Tibial nerve (tissue), 4 donors: ENCODE measurements around the gene PLXNB3. TPM values are rescaled to one million over a fixed set of nuclear protein-coding genes. Genes with fewer than 3 reads are reported as not detected.
A peak's percentile ranks its signal among the peaks of the same experiment; 100 is the strongest.
"Not testable (repeated sequence)": the region's sequence is repeated elsewhere in the genome, so short reads cannot be mapped to it uniquely, and the experiment has no call there.

Source experiments
- DNase-seq, 2 donors: peaks; one replicate each; pipeline ENCODE4 v3.0.0-alpha.2; 2019; ENCODE audit warnings: low spot score in 2 of 2
- H3K27ac ChIP-seq, 4 donors: fragments of 200-600 bp; sonication (generic) in 3 of 4; one replicate each; pipeline ENCODE4 v1.5.1; 2017 to 2019; ENCODE audit warnings: mild to moderate bottlenecking in 1 of 4
- H3K27me3 ChIP-seq, 2 donors: fragments of 200-600 bp; sonication (generic) in 1 of 2; one replicate each; pipeline versions ENCODE4 v1.5.1 to v1.6.0; 2017 to 2019
- H3K36me3 ChIP-seq, 3 donors: fragments of 200-600 bp; sonication (generic); one replicate each; pipeline ENCODE4 v1.5.1; 2018 to 2019
- H3K4me1 ChIP-seq, 4 donors: fragments of 200-600 bp; sonication (generic) in 3 of 4; one replicate each; pipeline ENCODE4 v1.5.1; 2017 to 2019
- H3K4me3 ChIP-seq, 4 donors: fragments of 200-600 bp; sonication (generic) in 3 of 4; one replicate each; pipeline ENCODE4 v1.5.1; 2017 to 2019; ENCODE audit warnings: mild to moderate bottlenecking in 1 of 4, moderate library complexity in 1 of 4
- H3K9me3 ChIP-seq, 4 donors: fragments of 200-600 bp; sonication (generic) in 3 of 4; one replicate each; pipeline ENCODE4 v1.5.1; 2017 to 2019
- EP300 ChIP-seq, 2 donors: sonication (generic); formaldehyde crosslinking; IDR thresholded peaks; one replicate each; pipeline ENCODE4 v1.6.1; 2017; ENCODE audit warnings: antibody characterized with exemption in 2 of 2, mild to moderate bottlenecking in 1 of 2
- POLR2A ChIP-seq, 2 donors: fragments of 450-650 bp; IDR thresholded peaks; one replicate each; pipeline ENCODE4 v1.6.1; 2017; ENCODE audit warnings: antibody characterized with exemption in 2 of 2, mild to moderate bottlenecking in 2 of 2, moderate library complexity in 2 of 2
- WGBS, 2 donors: methylation state at CpG; one replicate each; pipeline ENCODE4 v1.1.5; 2018; 5-methylcytosine and 5-hydroxymethylcytosine counted together
- total RNA-seq, 4 donors: library from RNA; depleted of rRNA; stranded (reverse); fragments of >200 nt; gene quantifications; one replicate each; pipeline ENCODE4 v1.1.0, GENCODE V29; 2016
- TF ChIP-seq, protein P1 (sequence below), 5 experiments: fragments of 200-600 bp in 3 of 5; fragments of 450-650 bp in 2 of 5; sonication (generic) in 3 of 5; IDR thresholded peaks; one replicate each; pipeline ENCODE4 v1.5.1; 2016 to 2019; ENCODE audit warnings: antibody characterized with exemption in 5 of 5, mild to moderate bottlenecking in 3 of 5, moderate library complexity in 2 of 5

PLXNB3 gene
- total RNA-seq, 4 donors from 2014 or later: 45.4 to 77.7 (median 50.3) TPM

DNA sequence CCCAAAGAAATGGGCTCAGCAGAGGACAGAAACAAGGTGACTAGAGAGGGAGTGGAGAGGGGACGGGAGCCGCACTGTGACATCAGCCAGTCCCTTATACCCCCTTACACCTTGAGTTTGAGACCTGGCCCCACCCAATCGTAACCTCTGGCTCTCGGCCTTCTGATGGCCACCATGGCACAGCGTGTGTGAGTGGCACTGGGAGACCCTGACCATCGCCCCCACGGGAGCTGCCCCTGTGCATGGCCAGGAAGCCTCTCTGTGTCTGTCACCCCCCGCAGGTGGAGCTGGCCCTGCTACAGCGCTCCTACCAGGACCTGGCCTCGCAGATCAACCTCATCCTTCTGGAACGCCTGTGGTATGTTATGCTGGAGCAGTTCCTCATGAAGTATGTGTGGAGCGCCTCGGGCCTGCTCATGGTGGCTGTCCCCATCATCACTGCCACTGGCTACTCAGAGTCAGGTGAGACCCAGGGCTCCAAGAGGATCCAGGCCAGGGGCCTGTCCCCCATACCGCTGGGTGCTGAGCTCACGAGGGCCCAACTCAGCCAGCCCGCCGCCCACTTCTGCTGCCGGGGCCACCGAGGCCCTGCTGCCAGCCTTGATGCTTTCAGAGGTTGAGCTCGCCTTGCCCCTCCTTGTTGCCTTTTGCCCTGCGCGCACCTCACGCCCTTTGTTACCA is 35.0 kb upstream of the PLXNB3 start:
- 91 to 94% methylated on average over 9 to 23 of the region's 23 CpGs for WGBS, 2 donors
- Histone ChIP-seq H3K4me1 (peaks cover 0 to 39% (median 35%) of the 10 kb centered on the region in 4 donors), H3K9me3 (no peaks in the 10 kb centered on the region), H3K27ac (no peak overlapping the region), H3K36me3 (peaks cover 0 to 7% (median 0%) of the 10 kb centered on the region in 3 donors), H3K27me3 (no peaks in the 10 kb centered on the region), H3K4me3 (no peak overlapping the region)
- no peak for DNase-seq
- TF ChIP-seq, protein P1, sequence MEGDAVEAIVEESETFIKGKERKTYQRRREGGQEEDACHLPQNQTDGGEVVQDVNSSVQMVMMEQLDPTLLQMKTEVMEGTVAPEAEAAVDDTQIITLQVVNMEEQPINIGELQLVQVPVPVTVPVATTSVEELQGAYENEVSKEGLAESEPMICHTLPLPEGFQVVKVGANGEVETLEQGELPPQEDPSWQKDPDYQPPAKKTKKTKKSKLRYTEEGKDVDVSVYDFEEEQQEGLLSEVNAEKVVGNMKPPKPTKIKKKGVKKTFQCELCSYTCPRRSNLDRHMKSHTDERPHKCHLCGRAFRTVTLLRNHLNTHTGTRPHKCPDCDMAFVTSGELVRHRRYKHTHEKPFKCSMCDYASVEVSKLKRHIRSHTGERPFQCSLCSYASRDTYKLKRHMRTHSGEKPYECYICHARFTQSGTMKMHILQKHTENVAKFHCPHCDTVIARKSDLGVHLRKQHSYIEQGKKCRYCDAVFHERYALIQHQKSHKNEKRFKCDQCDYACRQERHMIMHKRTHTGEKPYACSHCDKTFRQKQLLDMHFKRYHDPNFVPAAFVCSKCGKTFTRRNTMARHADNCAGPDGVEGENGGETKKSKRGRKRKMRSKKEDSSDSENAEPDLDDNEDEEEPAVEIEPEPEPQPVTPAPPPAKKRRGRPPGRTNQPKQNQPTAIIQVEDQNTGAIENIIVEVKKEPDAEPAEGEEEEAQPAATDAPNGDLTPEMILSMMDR (IDR thresholded peaks at IDR 0.05): no peak
- TF ChIP-seq POLR2A (IDR thresholded peaks at IDR 0.05) (no peak), EP300 (IDR thresholded peaks at IDR 0.05) (no peak)

DNA sequence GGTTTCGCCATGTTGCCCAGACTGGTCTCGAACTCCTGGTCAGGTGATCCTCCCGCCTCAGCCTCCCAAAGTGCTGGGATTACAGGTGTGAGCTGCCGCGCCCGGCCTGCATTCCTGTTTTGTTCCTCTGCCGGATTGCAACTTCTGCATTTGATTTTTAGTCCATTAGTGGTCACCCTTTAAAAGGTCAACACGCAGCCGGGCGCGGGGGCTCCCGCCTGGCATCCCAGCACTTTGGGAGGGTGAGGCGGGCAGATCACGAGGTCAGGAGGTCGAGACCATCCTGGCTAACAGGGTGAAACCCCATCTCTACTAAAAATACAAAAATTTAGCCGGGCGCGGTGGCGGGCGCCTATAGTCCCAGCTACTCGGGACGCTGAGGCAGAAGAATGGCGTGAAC is 33.9 kb upstream of the PLXNB3 start:
- H3K27ac ChIP-seq, H3K4me3 ChIP-seq, DNase-seq, H3K9me3 ChIP-seq, H3K36me3 ChIP-seq, H3K27me3 ChIP-seq: not testable (repeated sequence)
- 92% methylated on average over 23 of the region's 23 CpGs for WGBS, 2 donors
- peaks cover 0 to 36% (median 31%) of the 10 kb centered on the region in 4 donors for H3K4me1 ChIP-seq

DNA sequence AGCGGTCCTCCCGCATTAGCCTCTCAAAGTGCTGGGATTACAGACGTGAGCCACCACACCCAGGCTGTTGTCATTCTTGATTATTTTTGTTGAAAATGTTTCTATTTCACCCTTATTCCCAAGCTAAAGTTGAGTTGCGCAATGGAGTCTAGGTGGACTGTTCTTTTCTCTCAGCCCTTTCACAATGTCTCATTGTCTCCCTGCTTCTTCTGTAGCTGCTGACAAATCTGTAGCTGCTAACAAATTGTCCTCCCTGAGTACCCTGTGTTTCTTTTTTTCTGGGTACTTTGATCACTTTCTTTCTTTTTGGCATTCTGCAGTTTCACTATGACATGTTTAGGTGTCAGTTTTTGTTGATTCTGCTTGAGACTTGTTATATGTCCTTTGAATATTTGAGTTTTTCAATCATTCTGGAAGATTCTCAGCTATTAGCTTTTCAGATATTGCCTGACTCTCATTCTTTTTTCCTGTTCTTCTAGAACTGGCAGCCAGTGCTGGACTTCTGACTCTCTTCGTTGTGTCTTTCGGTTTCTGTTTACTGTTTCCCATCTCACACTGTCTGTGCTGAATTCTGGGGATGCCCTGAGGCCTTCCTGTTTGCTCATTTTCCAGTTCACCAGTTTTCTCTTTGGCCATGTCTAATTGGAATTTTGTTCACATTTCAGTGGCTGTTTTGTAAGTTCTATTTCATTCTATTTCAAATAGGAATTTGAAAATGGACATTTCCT is 32.8 kb upstream of the PLXNB3 start:
- Histone ChIP-seq H3K4me3 (no peak overlapping the region), H3K27me3 (no peaks in the 10 kb centered on the region), H3K4me1 (peaks cover 0 to 24% (median 20%) of the 10 kb centered on the region in 4 donors), H3K9me3 (no peaks in the 10 kb centered on the region), H3K36me3 (peaks cover 0 to 10% (median 0%) of the 10 kb centered on the region in 3 donors), H3K27ac (no peak overlapping the region)
- WGBS, 2 donors: 86 to 91% methylated on average over 6 of the region's 6 CpGs
- TF ChIP-seq POLR2A (IDR thresholded peaks at IDR 0.05) (no peak), EP300 (IDR thresholded peaks at IDR 0.05) (no peak)
- TF ChIP-seq, protein P1 (IDR thresholded peaks at IDR 0.05): no peak
- peak in 1 of 2 donors; percentile 5 for DNase-seq

DNA sequence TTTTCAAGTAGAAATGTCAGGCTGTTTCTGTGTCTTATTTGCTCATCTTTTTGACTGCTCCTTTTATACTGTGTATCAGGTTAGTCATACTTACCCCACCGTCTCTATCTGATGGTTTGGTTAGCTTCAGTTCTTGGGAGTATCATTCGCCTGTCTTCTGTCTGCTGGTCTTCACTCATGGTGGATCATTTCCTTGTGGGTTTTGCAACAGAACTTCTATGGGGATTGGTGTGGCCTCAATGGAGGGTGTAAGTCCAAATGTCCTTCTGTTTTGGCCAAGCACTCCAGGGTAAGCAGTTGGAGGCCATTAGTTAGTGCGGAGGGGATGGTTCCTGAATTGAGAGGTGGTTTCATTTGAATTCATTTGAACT is 32.2 kb upstream of the PLXNB3 start:
- no peaks in the 10 kb centered on the region for H3K27me3 ChIP-seq
- no peak overlapping the region for H3K4me3 ChIP-seq
- peaks cover 0 to 19% (median 15%) of the 10 kb centered on the region in 4 donors for H3K4me1 ChIP-seq
- no peaks in the 10 kb centered on the region for H3K9me3 ChIP-seq
- H3K36me3 ChIP-seq: peaks cover 0 to 16% (median 0%) of the 10 kb centered on the region in 3 donors
- TF ChIP-seq, protein P1 (IDR thresholded peaks at IDR 0.05): no peak
- TF ChIP-seq EP300 (IDR thresholded peaks at IDR 0.05) (no peak), POLR2A (IDR thresholded peaks at IDR 0.05) (no peak)
- no peak for DNase-seq
- peak overlapping the region in 2 of 4 donors; percentile 18 to 24 for H3K27ac ChIP-seq
- WGBS, 2 donors: 86% methylated on average over 2 to 3 of the region's 3 CpGs

DNA sequence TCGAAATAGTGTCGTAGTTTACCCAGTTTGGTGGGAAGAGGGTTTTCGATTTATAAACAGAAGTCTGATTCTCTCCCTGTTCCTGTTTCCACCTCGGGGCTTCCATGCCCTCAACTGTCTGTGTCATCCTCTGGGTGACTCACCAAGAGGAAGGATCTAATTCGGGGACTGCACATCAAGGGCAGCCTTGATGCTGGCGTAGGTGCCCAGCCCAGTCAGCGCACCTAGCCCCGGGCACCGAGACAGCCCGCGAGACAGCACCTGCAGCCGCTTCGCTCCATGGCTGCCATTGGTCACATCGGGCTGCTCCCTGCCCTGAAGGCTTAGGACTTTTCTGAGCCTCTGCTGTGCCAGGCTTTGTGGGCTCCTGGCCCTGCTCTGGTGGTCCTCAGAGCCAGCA is 31.6 kb upstream of the PLXNB3 start:
- Histone ChIP-seq H3K36me3 (peaks cover 0 to 21% (median 0%) of the 10 kb centered on the region in 3 donors), H3K27me3 (no peaks in the 10 kb centered on the region), H3K9me3 (no peaks in the 10 kb centered on the region), H3K27ac (peak overlapping the region in 2 of 4 donors; percentile 18 to 24), H3K4me3 (no peak overlapping the region), H3K4me1 (peaks cover 0 to 13% (median 9%) of the 10 kb centered on the region in 4 donors)
- no peak for DNase-seq
- TF ChIP-seq, protein P1 (IDR thresholded peaks at IDR 0.05): no peak
- no peak for TF ChIP-seq EP300 (IDR thresholded peaks at IDR 0.05)
- WGBS, 2 donors: 65 to 90% methylated on average over 14 of the region's 14 CpGs
